ENCODE results near the gene PFKP. TPM values are rescaled to one million over a fixed set of nuclear protein-coding genes. Genes with fewer than 3 reads are reported as not detected.

The PFKP gene
- polyA plus RNA-seq, 2 of the 4 experiments (the other 2 are of a cell fraction) = 164 to 279 TPM

GRCh38 chr10:3117486-3117885 is 50.1 kb downstream of the PFKP start (continued):
- TF ChIP-seq EHMT2 (IDR thresholded peaks at IDR 0.05; ENCODE audit: low read depth) (no peak), HES2 (IDR thresholded peaks at IDR 0.05) (no peak)

GRCh38 chr10:3118641-3119091 is 51.3 kb downstream of the PFKP start:
- ChIA-PET POLR2A (no interaction called here), CTCF (interaction anchor here (0.8 to 3.2 kb wide), 8 partner anchors 10 to 74 kb away, joined by 3 to 20 read pairs (median 6); no protein-coding TSS in a partner anchor)
- no peaks in the 10 kb centered on the region for H3K9me3 ChIP-seq
- no peak overlapping the region for H3K4me3 ChIP-seq
- H3K27ac ChIP-seq = 0 out of 6 replicates have a peak overlapping the region, but pooled peaks of 1 of the 2 experiments have one; percentile 5
- ATAC-seq = no peak
- 89% methylated on average over 32 of the region's 32 CpGs for WGBS (ENCODE audit: missing lambda C conversion rate)
- FAIRE-seq = no peak
- peaks cover 24% of the 10 kb centered on the region; the same call in 2 of the 3 replicates for H3K4me1 ChIP-seq
- DNase-seq (ENCODE audit: low read depth in 1 of 2, low spot score in 1 of 2) = no peak
- H3K4me2 ChIP-seq = no peak overlapping the region
- TF ChIP-seq NPAS2 (CRISPR knock-in tag; IDR thresholded peaks at IDR 0.05; ENCODE audit: borderline replicate concordance) (no peak), ZC3H11A (IDR thresholded peaks at IDR 0.05) (no peak), ZFP36 (IDR thresholded peaks at IDR 0.05; ENCODE audit: borderline replicate concordance, partially characterized antibody) (no peak), MAX (IDR thresholded peaks at IDR 0.05) (no peak), NR3C1 (IDR thresholded peaks at IDR 0.05) (no peak), ZSCAN20 (CRISPR knock-in tag; IDR thresholded peaks at IDR 0.05) (no peak), KDM1A (IDR thresholded peaks at IDR 0.05; ENCODE audit: low read depth) (no peak), EHMT2 (IDR thresholded peaks at IDR 0.05; ENCODE audit: low read depth) (no peak), CTCF (IDR thresholded peaks at IDR 0.05) (no peak), POLR2AphosphoS2 (conservative IDR thresholded peaks at IDR 0.05; ENCODE audit: low read length) (no peak), HOXA7 (CRISPR knock-in tag; IDR thresholded peaks at IDR 0.05) (no peak), POLR2A (IDR thresholded peaks at IDR 0.05; ENCODE audit: low read length) (no peak), FOSL2 (IDR thresholded peaks at IDR 0.05) (no peak), FOSL2 (CRISPR knock-in tag; IDR thresholded peaks at IDR 0.05) (no peak), NFE2L2 (conservative IDR thresholded peaks at IDR 0.05; ENCODE audit: low read length) (no peak), SMC3 (IDR thresholded peaks at IDR 0.05) (no peak), ELK1 (IDR thresholded peaks at IDR 0.05; ENCODE audit: low read depth, low read length) (no peak)

GRCh38 chr10:3119796-3120459 is 52.6 kb downstream of the PFKP start:
- peak; percentile 54 to 74; a peak in 4 of 6 replicates for ATAC-seq
- ChIA-PET CTCF (interaction anchor here (0.7 to 3.2 kb wide), 13 partner anchors 9 to 48 kb away, joined by 3 to 20 read pairs (median 5); no protein-coding TSS in a partner anchor), POLR2A (interaction anchor here (0.6 kb wide), 1 partner anchor 17 kb away, joined by 3 read pairs; no protein-coding TSS in a partner anchor)
- DNase-seq (ENCODE audit: low read depth in 1 of 2, low spot score in 1 of 2) = peak; percentile 56 to 65
- peaks cover 24% of the 10 kb centered on the region; the same call in 2 of the 3 replicates for H3K4me1 ChIP-seq
- no peak overlapping the region for H3K4me2 ChIP-seq
- peak in 1 of 2 experiments; percentile 28; a peak in 2 of 5 replicates for TF ChIP-seq RAD21 (conservative IDR thresholded peaks at IDR 0.05 in 1 of 2, IDR thresholded peaks at IDR 0.05 in 1 of 2)
- TF ChIP-seq CTCF (IDR thresholded peaks at IDR 0.05) = peak; percentile 50
- TF ChIP-seq SMC3 (IDR thresholded peaks at IDR 0.05) = peak; percentile 40; the same call in 1 of the 3 replicates
- TF ChIP-seq ATOH8 (CRISPR knock-in tag; IDR thresholded peaks at IDR 0.05; ENCODE audit: low read depth) = no peak
- no peak for TF ChIP-seq TP53 (CRISPR knock-in tag; IDR thresholded peaks at IDR 0.05)
- no peaks in the 10 kb centered on the region for H3K9me3 ChIP-seq
- H3K4me3 ChIP-seq = no peak overlapping the region
- WGBS (ENCODE audit: missing lambda C conversion rate) = 72% methylated on average over 31 of the region's 31 CpGs
- peak overlapping the region in 1 of 2 experiments; percentile 58; a peak in 3 of 6 replicates for H3K27ac ChIP-seq
- no peak for FAIRE-seq

All from A549 (cell line).